Measurements from ENCODE around the gene SYT17.

DNA sequence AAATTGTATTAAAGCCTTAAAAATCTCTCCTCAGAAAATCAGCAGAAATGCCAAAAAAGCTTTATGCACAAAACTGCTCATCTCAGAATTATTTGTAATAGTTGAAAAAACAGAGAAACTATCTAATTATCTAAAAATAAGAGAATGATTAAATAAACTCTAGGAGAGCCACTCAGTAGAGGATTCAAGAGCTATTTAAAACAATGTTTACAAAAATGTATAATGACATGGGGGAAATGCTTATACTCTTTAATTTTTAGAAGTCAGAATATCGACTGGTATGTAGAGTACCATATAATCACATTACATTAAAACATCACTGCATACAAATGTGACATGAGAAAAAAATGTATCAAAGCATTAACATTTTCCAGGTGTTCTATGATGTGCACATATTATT is 129.4 kb downstream of the SYT17 start:
- TF ChIP-seq, protein P1, sequence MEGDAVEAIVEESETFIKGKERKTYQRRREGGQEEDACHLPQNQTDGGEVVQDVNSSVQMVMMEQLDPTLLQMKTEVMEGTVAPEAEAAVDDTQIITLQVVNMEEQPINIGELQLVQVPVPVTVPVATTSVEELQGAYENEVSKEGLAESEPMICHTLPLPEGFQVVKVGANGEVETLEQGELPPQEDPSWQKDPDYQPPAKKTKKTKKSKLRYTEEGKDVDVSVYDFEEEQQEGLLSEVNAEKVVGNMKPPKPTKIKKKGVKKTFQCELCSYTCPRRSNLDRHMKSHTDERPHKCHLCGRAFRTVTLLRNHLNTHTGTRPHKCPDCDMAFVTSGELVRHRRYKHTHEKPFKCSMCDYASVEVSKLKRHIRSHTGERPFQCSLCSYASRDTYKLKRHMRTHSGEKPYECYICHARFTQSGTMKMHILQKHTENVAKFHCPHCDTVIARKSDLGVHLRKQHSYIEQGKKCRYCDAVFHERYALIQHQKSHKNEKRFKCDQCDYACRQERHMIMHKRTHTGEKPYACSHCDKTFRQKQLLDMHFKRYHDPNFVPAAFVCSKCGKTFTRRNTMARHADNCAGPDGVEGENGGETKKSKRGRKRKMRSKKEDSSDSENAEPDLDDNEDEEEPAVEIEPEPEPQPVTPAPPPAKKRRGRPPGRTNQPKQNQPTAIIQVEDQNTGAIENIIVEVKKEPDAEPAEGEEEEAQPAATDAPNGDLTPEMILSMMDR (conservative IDR thresholded peaks at IDR 0.05; ENCODE audit: low read length), result no peak
- no peak for TF ChIP-seq EZH2phosphoT487 (IDR thresholded peaks at IDR 0.05; ENCODE audit: borderline replicate concordance)

Data from Loucy (cell line).